ENCODE measurements around the gene UBE2E3.
"Not testable (repeated sequence)": the region's sequence is repeated elsewhere in the genome, so short reads cannot be mapped to it uniquely, and the experiment has no call there.

UBE2E3 gene

GRCh38 chr2:180980106-180980942, at the start of gene UBE2E3:
TSS of gene UBE2E3 (plus strand) at chr2:180980605. CDS start at chr2:180982043, 1,438 bp downstream.
- peak; percentile 46 for DNase-seq (ENCODE audit: low read depth)

- DNase-seq (ENCODE audit: low read depth) = no peak
These were observed 48.6 kb upstream of the UBE2E3 start for GRCh38 chr2:180931841-180932240.

GRCh38 chr2:180933332-180933731, 47.1 kb upstream of the UBE2E3 start:
- DNase-seq (ENCODE audit: low read depth) = no peak

- no peak for DNase-seq (ENCODE audit: low read depth)
These were observed 45.5 kb upstream of the UBE2E3 start for GRCh38 chr2:180934911-180935310.

- not testable (repeated sequence) for DNase-seq (ENCODE audit: low read depth)
These were observed 42.9 kb upstream of the UBE2E3 start for GRCh38 chr2:180937480-180937879.

GRCh38 chr2:180938451-180938850, 42.0 kb upstream of the UBE2E3 start:
- no peak for DNase-seq (ENCODE audit: low read depth)

GRCh38 chr2:180943275-180943674, 37.1 kb upstream of the UBE2E3 start:
- no peak for DNase-seq (ENCODE audit: low read depth)

- DNase-seq (ENCODE audit: low read depth) = no peak
These were observed 36.0 kb upstream of the UBE2E3 start for GRCh38 chr2:180944372-180944771.

- no peak for DNase-seq (ENCODE audit: low read depth)
These were observed 33.2 kb upstream of the UBE2E3 start for GRCh38 chr2:180947208-180947689.

GRCh38 chr2:180949896-180950295, 30.5 kb upstream of the UBE2E3 start:
- DNase-seq (ENCODE audit: low read depth) = no peak

GRCh38 chr2:180952082-180952481, 28.3 kb upstream of the UBE2E3 start:
- DNase-seq (ENCODE audit: low read depth) = no peak

- DNase-seq (ENCODE audit: low read depth) = no peak
These were observed 27.6 kb upstream of the UBE2E3 start for GRCh38 chr2:180952731-180953336.

GRCh38 chr2:180953550-180953949, 26.9 kb upstream of the UBE2E3 start:
- no peak for DNase-seq (ENCODE audit: low read depth)

- DNase-seq (ENCODE audit: low read depth) = no peak
These were observed 25.3 kb upstream of the UBE2E3 start for GRCh38 chr2:180955101-180955500.

GRCh38 chr2:180959787-180960186, 20.6 kb upstream of the UBE2E3 start:
- no peak for DNase-seq (ENCODE audit: low read depth)

- no peak for DNase-seq (ENCODE audit: low read depth)
These were observed 19.4 kb upstream of the UBE2E3 start for GRCh38 chr2:180960982-180961381.

- no peak for DNase-seq (ENCODE audit: low read depth)
These were observed 17.6 kb upstream of the UBE2E3 start for GRCh38 chr2:180962727-180963314.

- no peak for DNase-seq (ENCODE audit: low read depth)
These were observed 14.0 kb upstream of the UBE2E3 start for GRCh38 chr2:180966378-180966777.

GRCh38 chr2:180969124-180969523, 11.3 kb upstream of the UBE2E3 start:
- DNase-seq (ENCODE audit: low read depth) = no peak

GRCh38 chr2:180970016-180970415, 10.4 kb upstream of the UBE2E3 start:
- no peak for DNase-seq (ENCODE audit: low read depth)

GRCh38 chr2:180971811-180972210, 8.6 kb upstream of the UBE2E3 start:
- DNase-seq (ENCODE audit: low read depth) = no peak

GRCh38 chr2:180975585-180975984, 4.8 kb upstream of the UBE2E3 start:
- DNase-seq (ENCODE audit: low read depth) = no peak
